Measurements from ENCODE around the gene WWC1.

Gene WWC1

DNA sequence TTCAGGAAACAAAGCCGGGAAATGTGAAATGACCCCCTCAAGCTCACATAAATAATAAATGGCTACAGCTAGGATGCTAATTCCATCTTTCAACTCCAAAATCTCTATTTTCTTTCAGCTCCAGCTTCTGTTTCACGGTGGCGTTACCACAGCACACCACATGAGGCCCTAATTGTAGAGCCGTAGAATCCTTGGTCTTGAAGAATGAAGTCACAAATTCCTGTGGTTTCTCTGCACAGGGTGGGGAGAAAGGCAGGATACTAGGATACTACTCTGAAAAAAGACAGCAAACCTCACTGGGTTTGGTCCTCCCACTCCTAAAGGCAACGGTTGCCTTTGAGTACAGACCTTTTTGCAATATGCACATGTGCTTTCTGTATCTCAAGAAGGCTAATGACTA, 180.9 kb downstream of the WWC1 start:
- DNase-seq (ENCODE audit: low read depth, low spot score), result peak; percentile 95
- peak; percentile 51 for TF ChIP-seq CTCF (IDR thresholded peaks at IDR 0.05; ENCODE audit: low read depth, low read length)
- in situ Hi-C loops (cut with HindIII; ENCODE audit: low sequenced_read_pairs), result no loop called here
- H3K4me3 ChIP-seq (ENCODE audit: low read depth, low read length), result no peak overlapping the region

DNA sequence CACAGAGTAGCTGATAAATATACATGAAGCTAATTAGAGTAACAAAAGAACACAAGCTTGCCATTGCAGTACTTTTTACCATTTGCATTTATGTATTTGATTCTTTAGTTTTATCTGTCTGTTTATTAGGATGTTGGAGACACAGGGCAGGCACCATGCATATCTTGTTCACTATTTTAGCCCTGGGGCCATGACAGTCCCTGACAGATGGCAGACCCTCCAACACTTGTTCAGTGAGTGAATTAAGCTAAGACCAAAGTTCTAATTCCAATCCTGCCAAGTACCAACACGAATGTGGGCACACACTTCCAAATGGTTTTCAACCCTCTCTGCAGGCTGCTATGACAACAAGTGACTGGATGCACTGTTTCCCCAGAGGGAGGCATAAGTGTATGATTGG, 182.9 kb downstream of the WWC1 start:
- no peak overlapping the region for H3K4me3 ChIP-seq (ENCODE audit: low read depth, low read length)
- in situ Hi-C loops (cut with HindIII; ENCODE audit: low sequenced_read_pairs), result no loop called here
- TF ChIP-seq CTCF (IDR thresholded peaks at IDR 0.05; ENCODE audit: low read depth, low read length), result no peak
- DNase-seq (ENCODE audit: low read depth, low spot score), result no peak

- in situ Hi-C loops (cut with HindIII; ENCODE audit: low sequenced_read_pairs), result no loop called here
- DNase-seq (ENCODE audit: low read depth, low spot score), result peak; percentile 74
- H3K4me3 ChIP-seq (ENCODE audit: low read depth, low read length), result no peak overlapping the region
- TF ChIP-seq CTCF (IDR thresholded peaks at IDR 0.05; ENCODE audit: low read depth, low read length), result no peak
These were observed 185.6 kb downstream of the WWC1 start for GRCh38 chr5:168477060-168477459.

DNA sequence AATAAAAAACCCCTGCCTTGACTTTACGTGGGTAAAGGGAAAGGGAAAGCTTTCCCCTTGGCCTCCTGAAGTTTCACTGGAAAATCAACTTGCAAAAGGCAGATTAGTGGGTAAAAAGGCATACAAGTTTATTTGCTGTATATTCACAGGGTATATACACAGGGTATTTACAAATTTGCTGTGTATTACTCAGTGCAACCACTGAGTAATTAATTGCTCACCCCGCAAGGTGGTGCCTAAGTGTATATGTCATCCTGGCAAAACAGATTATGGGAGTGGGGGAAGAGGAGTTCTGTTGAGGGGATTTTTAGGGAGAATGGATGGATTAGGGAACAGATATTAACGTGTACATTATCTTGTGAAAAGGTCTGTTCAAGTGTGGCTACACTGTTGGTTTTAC, 187.7 kb downstream of the WWC1 start:
- TF ChIP-seq CTCF (IDR thresholded peaks at IDR 0.05; ENCODE audit: low read depth, low read length), result no peak
- no peak overlapping the region for H3K4me3 ChIP-seq (ENCODE audit: low read depth, low read length)
- in situ Hi-C loops (cut with HindIII; ENCODE audit: low sequenced_read_pairs), result no loop called here
- DNase-seq (ENCODE audit: low read depth, low spot score), result no peak

DNA sequence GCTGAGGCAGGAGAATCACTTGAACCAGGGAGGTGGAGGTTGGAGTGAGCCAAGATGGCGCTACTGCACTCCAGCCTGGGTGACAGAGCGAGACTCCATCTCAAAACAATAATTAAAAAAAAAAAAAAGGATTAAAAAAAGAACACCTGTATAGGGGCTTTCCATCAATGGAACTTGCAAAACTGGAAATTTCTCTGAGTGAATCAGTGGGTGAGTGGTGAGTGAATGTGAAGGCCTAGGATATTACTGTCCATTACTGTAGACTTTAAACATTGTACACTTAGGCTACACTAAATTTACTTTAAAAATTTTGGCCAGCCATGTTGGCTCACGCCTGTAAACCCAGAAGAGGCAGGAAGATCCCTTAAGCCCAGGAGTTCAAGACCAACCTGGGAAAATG, 189.2 kb downstream of the WWC1 start:
- in situ Hi-C loops (cut with HindIII; ENCODE audit: low sequenced_read_pairs), result no loop called here
- no peak for TF ChIP-seq CTCF (IDR thresholded peaks at IDR 0.05; ENCODE audit: low read depth, low read length)
- DNase-seq (ENCODE audit: low read depth, low spot score), result no peak
- no peak overlapping the region for H3K4me3 ChIP-seq (ENCODE audit: low read depth, low read length)

GRCh38 chr5:168481330-168481788, 189.9 kb downstream of the WWC1 start:
- no peak overlapping the region for H3K4me3 ChIP-seq (ENCODE audit: low read depth, low read length)
- in situ Hi-C loops (cut with HindIII; ENCODE audit: low sequenced_read_pairs), result no loop called here
- DNase-seq (ENCODE audit: low read depth, low spot score), result no peak
- no peak for TF ChIP-seq CTCF (IDR thresholded peaks at IDR 0.05; ENCODE audit: low read depth, low read length)

DNA sequence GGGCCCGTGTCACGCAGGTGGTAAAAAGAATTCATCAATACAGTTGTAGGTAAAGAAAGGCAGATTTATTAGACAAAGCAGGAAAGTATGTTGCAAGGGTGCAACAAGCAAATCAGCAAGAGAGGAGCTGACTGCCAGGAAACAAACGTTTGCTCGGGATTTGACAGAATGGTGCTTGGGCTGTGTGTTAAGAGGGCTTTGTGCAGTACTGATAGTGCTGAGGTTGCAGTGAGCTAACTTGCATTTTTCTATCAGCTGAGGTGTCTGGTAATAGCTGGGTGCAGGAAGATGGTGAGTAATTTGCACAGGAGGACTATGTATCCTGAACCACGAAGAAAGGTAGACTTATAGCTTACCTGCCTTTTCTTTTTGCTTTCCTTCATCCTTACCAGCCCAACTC, 190.9 kb downstream of the WWC1 start:
- in situ Hi-C loops (cut with HindIII; ENCODE audit: low sequenced_read_pairs), result no loop called here
- no peak for TF ChIP-seq CTCF (IDR thresholded peaks at IDR 0.05; ENCODE audit: low read depth, low read length)
- DNase-seq (ENCODE audit: low read depth, low spot score), result no peak
- H3K4me3 ChIP-seq (ENCODE audit: low read depth, low read length), result no peak overlapping the region

Measured in astrocyte of the spinal cord (primary cell).